Measurements from ENCODE around the gene TYW1. TPM values are rescaled to one million over a fixed set of nuclear protein-coding genes. Genes with fewer than 3 reads are reported as not detected.
"Not testable (repeated sequence)": the region's sequence is repeated elsewhere in the genome, so short reads cannot be mapped to it uniquely, and the experiment has no call there.

The TYW1 gene
- total RNA-seq, 1 donor: 14.8 TPM

- H3K27me3 ChIP-seq (ENCODE audit: insufficient read depth, low read length); H3K9me3 ChIP-seq (ENCODE audit: low read depth, low read length); H4K20me1 ChIP-seq (ENCODE audit: insufficient read depth, low read length); H3K36me3 ChIP-seq (ENCODE audit: insufficient read depth, low read length); H3K4me1 ChIP-seq (ENCODE audit: insufficient read depth, low read length); H3K79me2 ChIP-seq (ENCODE audit: insufficient read depth, low read length): not testable (repeated sequence)
- H3K4me2 ChIP-seq (ENCODE audit: insufficient read depth, low read length): peak overlapping the region; percentile 87
- peak overlapping the region; percentile 98 for H3K27ac ChIP-seq (ENCODE audit: low read depth, low read length)
- H3K4me3 ChIP-seq (ENCODE audit: insufficient read depth, low read length): peak overlapping the region; percentile 77
- peak overlapping the region; percentile 92 for H2AFZ ChIP-seq (ENCODE audit: low read length)
- peak; percentile 41 for DNase-seq (ENCODE audit: insufficient read length, low spot score, missing footprints)
Observed at GRCh38 chr7:67066950-67067622, 70.5 kb downstream of the TYW1 start.

GRCh38 chr7:67076120-67076519, 79.5 kb downstream of the TYW1 start:
- H3K4me1 ChIP-seq (ENCODE audit: insufficient read depth, low read length); H3K9me3 ChIP-seq (ENCODE audit: low read depth, low read length); H3K36me3 ChIP-seq (ENCODE audit: insufficient read depth, low read length); H2AFZ ChIP-seq (ENCODE audit: low read length); H3K4me2 ChIP-seq (ENCODE audit: insufficient read depth, low read length); H3K27ac ChIP-seq (ENCODE audit: low read depth, low read length); H3K79me2 ChIP-seq (ENCODE audit: insufficient read depth, low read length); H3K4me3 ChIP-seq (ENCODE audit: insufficient read depth, low read length); H3K27me3 ChIP-seq (ENCODE audit: insufficient read depth, low read length); H4K20me1 ChIP-seq (ENCODE audit: insufficient read depth, low read length); DNase-seq (ENCODE audit: insufficient read length, low spot score, missing footprints): not testable (repeated sequence)

- H3K4me2 ChIP-seq (ENCODE audit: insufficient read depth, low read length); H3K4me3 ChIP-seq (ENCODE audit: insufficient read depth, low read length); H3K27me3 ChIP-seq (ENCODE audit: insufficient read depth, low read length); H3K4me1 ChIP-seq (ENCODE audit: insufficient read depth, low read length); H4K20me1 ChIP-seq (ENCODE audit: insufficient read depth, low read length); H2AFZ ChIP-seq (ENCODE audit: low read length); DNase-seq (ENCODE audit: insufficient read length, low spot score, missing footprints); H3K79me2 ChIP-seq (ENCODE audit: insufficient read depth, low read length); H3K36me3 ChIP-seq (ENCODE audit: insufficient read depth, low read length); H3K9me3 ChIP-seq (ENCODE audit: low read depth, low read length); H3K27ac ChIP-seq (ENCODE audit: low read depth, low read length): not testable (repeated sequence)
Observed at GRCh38 chr7:67082880-67083279, 86.2 kb downstream of the TYW1 start.

GRCh38 chr7:67089261-67089660, 92.6 kb downstream of the TYW1 start:
- H2AFZ ChIP-seq (ENCODE audit: low read length); H4K20me1 ChIP-seq (ENCODE audit: insufficient read depth, low read length); H3K79me2 ChIP-seq (ENCODE audit: insufficient read depth, low read length); H3K27ac ChIP-seq (ENCODE audit: low read depth, low read length); H3K27me3 ChIP-seq (ENCODE audit: insufficient read depth, low read length); DNase-seq (ENCODE audit: insufficient read length, low spot score, missing footprints); H3K4me1 ChIP-seq (ENCODE audit: insufficient read depth, low read length); H3K4me2 ChIP-seq (ENCODE audit: insufficient read depth, low read length); H3K9me3 ChIP-seq (ENCODE audit: low read depth, low read length); H3K4me3 ChIP-seq (ENCODE audit: insufficient read depth, low read length); H3K36me3 ChIP-seq (ENCODE audit: insufficient read depth, low read length): not testable (repeated sequence)

GRCh38 chr7:67091053-67091452, 94.4 kb downstream of the TYW1 start:
- not testable (repeated sequence) for H3K4me2 ChIP-seq (ENCODE audit: insufficient read depth, low read length); H3K4me3 ChIP-seq (ENCODE audit: insufficient read depth, low read length); H2AFZ ChIP-seq (ENCODE audit: low read length)

GRCh38 chr7:67098031-67098430, 101.4 kb downstream of the TYW1 start:
- H3K36me3 ChIP-seq (ENCODE audit: insufficient read depth, low read length); H3K4me3 ChIP-seq (ENCODE audit: insufficient read depth, low read length); H3K4me2 ChIP-seq (ENCODE audit: insufficient read depth, low read length); H3K27me3 ChIP-seq (ENCODE audit: insufficient read depth, low read length); H2AFZ ChIP-seq (ENCODE audit: low read length); H3K9me3 ChIP-seq (ENCODE audit: low read depth, low read length); DNase-seq (ENCODE audit: insufficient read length, low spot score, missing footprints); H3K79me2 ChIP-seq (ENCODE audit: insufficient read depth, low read length); H4K20me1 ChIP-seq (ENCODE audit: insufficient read depth, low read length); H3K4me1 ChIP-seq (ENCODE audit: insufficient read depth, low read length); H3K27ac ChIP-seq (ENCODE audit: low read depth, low read length): not testable (repeated sequence)

More at GRCh38 chr7:67091053-67091452, 94.4 kb downstream of the TYW1 start:
- not testable (repeated sequence) for H3K27me3 ChIP-seq (ENCODE audit: insufficient read depth, low read length); H3K4me1 ChIP-seq (ENCODE audit: insufficient read depth, low read length); H3K36me3 ChIP-seq (ENCODE audit: insufficient read depth, low read length); H3K27ac ChIP-seq (ENCODE audit: low read depth, low read length); H3K79me2 ChIP-seq (ENCODE audit: insufficient read depth, low read length); H4K20me1 ChIP-seq (ENCODE audit: insufficient read depth, low read length); H3K9me3 ChIP-seq (ENCODE audit: low read depth, low read length); DNase-seq (ENCODE audit: insufficient read length, low spot score, missing footprints)

GRCh38 chr7:67099406-67099805, 102.8 kb downstream of the TYW1 start:
- not testable (repeated sequence) for H3K79me2 ChIP-seq (ENCODE audit: insufficient read depth, low read length); H3K4me2 ChIP-seq (ENCODE audit: insufficient read depth, low read length); H4K20me1 ChIP-seq (ENCODE audit: insufficient read depth, low read length); H3K36me3 ChIP-seq (ENCODE audit: insufficient read depth, low read length); H3K9me3 ChIP-seq (ENCODE audit: low read depth, low read length); H3K27me3 ChIP-seq (ENCODE audit: insufficient read depth, low read length); H3K4me3 ChIP-seq (ENCODE audit: insufficient read depth, low read length); H2AFZ ChIP-seq (ENCODE audit: low read length); H3K27ac ChIP-seq (ENCODE audit: low read depth, low read length); H3K4me1 ChIP-seq (ENCODE audit: insufficient read depth, low read length); DNase-seq (ENCODE audit: insufficient read length, low spot score, missing footprints)

GRCh38 chr7:67100038-67100437, 103.4 kb downstream of the TYW1 start:
- H3K79me2 ChIP-seq (ENCODE audit: insufficient read depth, low read length); H4K20me1 ChIP-seq (ENCODE audit: insufficient read depth, low read length); H3K4me1 ChIP-seq (ENCODE audit: insufficient read depth, low read length); H3K4me3 ChIP-seq (ENCODE audit: insufficient read depth, low read length); H3K4me2 ChIP-seq (ENCODE audit: insufficient read depth, low read length); H3K36me3 ChIP-seq (ENCODE audit: insufficient read depth, low read length); H3K27me3 ChIP-seq (ENCODE audit: insufficient read depth, low read length); H3K27ac ChIP-seq (ENCODE audit: low read depth, low read length); H3K9me3 ChIP-seq (ENCODE audit: low read depth, low read length); H2AFZ ChIP-seq (ENCODE audit: low read length); DNase-seq (ENCODE audit: insufficient read length, low spot score, missing footprints): not testable (repeated sequence)
